OCI-LY1 (cell line): Measurements from ENCODE around the gene CTSC.

Experiments used
- H2AFZ ChIP-seq: fragments of 200-600 bp; sonication (generic), shearing (Covaris generic); 2 replicates; pipeline ENCODE4 v1.6.0; 2014; ENCODE audit warnings: antibody characterized with exemption, mild to moderate bottlenecking, low read length
- H3F3A ChIP-seq: fragments of 200-600 bp; sonication (generic), shearing (Covaris generic); 2 replicates; pipeline ENCODE4 v1.6.0; 2014; ENCODE audit warnings: mild to moderate bottlenecking, antibody characterized with exemption, low read length, moderate library complexity; ENCODE audit not compliant: insufficient read depth
- H3K27ac ChIP-seq: fragments of 200-600 bp; sonication (generic); 2 replicates; pipeline ENCODE4 v1.5.1; 2014; ENCODE audit warnings: low read length, mixed run types, mild to moderate bottlenecking, low read depth; ENCODE audit not compliant: poor library complexity, severe bottlenecking
- H3K27me3 ChIP-seq: fragments of 200-600 bp; sonication (generic); 2 replicates; pipeline ENCODE4 v1.6.0; 2014; ENCODE audit warnings: antibody characterized with exemption, mild to moderate bottlenecking, low read length, moderate library complexity; ENCODE audit not compliant: insufficient read depth
- H3K36me3 ChIP-seq: fragments of 200-600 bp; sonication (generic); 2 replicates; pipeline ENCODE4 v1.6.1; 2014; ENCODE audit warnings: mild to moderate bottlenecking, antibody characterized with exemption, low read length, moderate library complexity, mixed read lengths; ENCODE audit not compliant: insufficient read depth
- H3K4me1 ChIP-seq: fragments of 200-600 bp; sonication (generic); 2 replicates; pipeline ENCODE4 v1.5.1; 2014; ENCODE audit warnings: mild to moderate bottlenecking, low read length, moderate library complexity; ENCODE audit not compliant: insufficient read depth, severe bottlenecking
- H3K4me2 ChIP-seq: fragments of 200-600 bp; sonication (generic), shearing (Covaris generic); 2 replicates; pipeline ENCODE4 v1.6.1; 2014; ENCODE audit warnings: low read length
- H3K4me3 ChIP-seq: fragments of 200-600 bp; sonication (generic); 2 replicates; pipeline ENCODE4 v1.5.1; 2014; ENCODE audit warnings: low read length, low read depth, mild to moderate bottlenecking, mixed read lengths; ENCODE audit not compliant: poor library complexity, severe bottlenecking
- H3K79me2 ChIP-seq: fragments of 200-600 bp; shearing (Covaris generic); 2 replicates; pipeline ENCODE4 v1.6.1; 2016; ENCODE audit warnings: mixed run types, low read length, mixed read lengths; ENCODE audit not compliant: insufficient read depth
- H3K9ac ChIP-seq: fragments of 200-600 bp; sonication (generic), shearing (Covaris generic); 2 replicates; pipeline ENCODE4 v1.6.1; 2014; ENCODE audit warnings: mild to moderate bottlenecking, low read length, mixed read lengths
- H3K9me2 ChIP-seq: fragments of 200-600 bp; sonication (generic), shearing (Covaris generic); 2 replicates; pipeline ENCODE4 v1.6.1; 2014; ENCODE audit warnings: low read depth, mild to moderate bottlenecking, low read length, mixed read lengths
- H3K9me3 ChIP-seq: fragments of 200-600 bp; shearing (Covaris generic); 2 replicates; pipeline ENCODE4 v1.6.1; 2014; ENCODE audit warnings: low read length, mixed read lengths
- H4K20me1 ChIP-seq: fragments of 200-600 bp; sonication (generic), shearing (Covaris generic); 2 replicates; pipeline ENCODE4 v1.6.0; 2016; ENCODE audit warnings: mild to moderate bottlenecking, low read length; ENCODE audit not compliant: insufficient read depth
- EZH2 ChIP-seq: fragments of 200-600 bp; sonication (generic), shearing (Covaris generic); IDR thresholded peaks from 2 replicates; pipeline ENCODE4 v1.8.0; 2017; ENCODE audit warnings: borderline replicate concordance, mixed run types, mild to moderate bottlenecking, antibody characterized with exemption, low read length, moderate library complexity, mixed read lengths
- TF ChIP-seq, protein P1 (sequence below): fragments of 200-600 bp; sonication (generic), shearing (Covaris generic); IDR thresholded peaks from 2 replicates; pipeline ENCODE4 v1.5.1; 2017; ENCODE audit warnings: mild to moderate bottlenecking, antibody characterized with exemption, low read length, moderate library complexity, mixed read lengths

CTSC gene

DNA sequence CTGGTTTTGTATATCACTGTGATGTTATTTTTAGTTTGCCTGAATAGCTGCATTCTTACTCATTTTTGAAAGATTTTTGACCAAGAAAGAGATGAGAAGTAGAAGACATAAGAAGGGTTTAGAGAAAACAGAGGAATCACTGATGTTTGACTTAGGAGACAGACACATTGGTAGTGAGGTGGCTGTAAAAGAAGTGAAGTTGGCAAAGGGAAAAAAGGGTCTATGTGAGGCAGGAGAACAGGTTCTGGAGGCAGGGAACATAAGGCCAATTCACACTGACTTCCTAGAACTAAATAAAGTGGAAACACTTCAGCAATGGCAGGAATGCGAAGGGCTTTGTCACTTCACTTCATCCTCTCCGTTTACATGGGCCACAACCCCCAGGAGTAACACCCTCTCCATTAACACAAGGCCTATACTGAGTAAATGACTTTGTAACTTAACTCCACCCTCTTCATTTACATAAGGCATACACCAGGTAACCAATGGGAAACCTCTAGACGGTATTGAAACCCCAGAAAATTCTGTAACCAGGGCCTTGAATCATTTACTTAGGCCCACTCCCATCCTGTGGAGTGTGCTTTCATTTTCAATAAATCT, 36.5 kb downstream of the CTSC start:
- Histone ChIP-seq H3K79me2 (no peaks in the 10 kb centered on the region), H3K27me3 (no peaks in the 10 kb centered on the region), H3K9ac (no peak overlapping the region), H3K9me2 (no peaks in the 10 kb centered on the region), H3K36me3 (peaks cover 64% of the 10 kb centered on the region), H3K4me2 (no peak overlapping the region), H3F3A (no peaks in the 10 kb centered on the region), H3K27ac (no peak overlapping the region), H3K9me3 (no peaks in the 10 kb centered on the region), H2AFZ (no peak overlapping the region), H4K20me1 (no peaks in the 10 kb centered on the region), H3K4me1 (no peaks in the 10 kb centered on the region), H3K4me3 (no peak overlapping the region)
- TF ChIP-seq, protein P1, sequence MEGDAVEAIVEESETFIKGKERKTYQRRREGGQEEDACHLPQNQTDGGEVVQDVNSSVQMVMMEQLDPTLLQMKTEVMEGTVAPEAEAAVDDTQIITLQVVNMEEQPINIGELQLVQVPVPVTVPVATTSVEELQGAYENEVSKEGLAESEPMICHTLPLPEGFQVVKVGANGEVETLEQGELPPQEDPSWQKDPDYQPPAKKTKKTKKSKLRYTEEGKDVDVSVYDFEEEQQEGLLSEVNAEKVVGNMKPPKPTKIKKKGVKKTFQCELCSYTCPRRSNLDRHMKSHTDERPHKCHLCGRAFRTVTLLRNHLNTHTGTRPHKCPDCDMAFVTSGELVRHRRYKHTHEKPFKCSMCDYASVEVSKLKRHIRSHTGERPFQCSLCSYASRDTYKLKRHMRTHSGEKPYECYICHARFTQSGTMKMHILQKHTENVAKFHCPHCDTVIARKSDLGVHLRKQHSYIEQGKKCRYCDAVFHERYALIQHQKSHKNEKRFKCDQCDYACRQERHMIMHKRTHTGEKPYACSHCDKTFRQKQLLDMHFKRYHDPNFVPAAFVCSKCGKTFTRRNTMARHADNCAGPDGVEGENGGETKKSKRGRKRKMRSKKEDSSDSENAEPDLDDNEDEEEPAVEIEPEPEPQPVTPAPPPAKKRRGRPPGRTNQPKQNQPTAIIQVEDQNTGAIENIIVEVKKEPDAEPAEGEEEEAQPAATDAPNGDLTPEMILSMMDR, result no peak
- TF ChIP-seq EZH2, result no peak

DNA sequence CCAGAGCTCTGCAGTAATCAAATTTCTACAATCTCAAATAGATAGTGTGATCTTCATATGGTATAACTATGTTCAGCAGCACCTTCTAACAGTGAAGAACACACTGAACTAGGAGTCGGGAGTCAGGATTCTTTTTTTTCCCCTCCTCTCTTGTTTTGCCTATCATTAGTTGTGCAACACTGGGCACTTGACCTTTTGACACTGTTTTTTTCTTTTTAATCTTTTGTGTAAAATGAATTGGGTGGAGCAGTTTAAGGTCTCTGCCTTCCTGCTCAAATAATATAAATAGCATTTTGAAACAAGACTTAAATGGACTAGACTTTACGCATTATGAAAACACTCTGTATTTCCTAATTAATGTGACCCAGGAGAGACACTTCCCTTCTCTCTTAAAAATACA, 39.7 kb downstream of the CTSC start:
- H3F3A ChIP-seq, result no peaks in the 10 kb centered on the region
- no peak overlapping the region for H3K4me2 ChIP-seq
- no peak overlapping the region for H3K9ac ChIP-seq
- no peaks in the 10 kb centered on the region for H3K9me3 ChIP-seq
- H3K27ac ChIP-seq, result no peak overlapping the region
- H3K79me2 ChIP-seq, result no peaks in the 10 kb centered on the region
- no peaks in the 10 kb centered on the region for H3K27me3 ChIP-seq
- no peaks in the 10 kb centered on the region for H3K9me2 ChIP-seq
- no peaks in the 10 kb centered on the region for H4K20me1 ChIP-seq
- peaks cover 55% of the 10 kb centered on the region for H3K36me3 ChIP-seq
- TF ChIP-seq, protein P1, result no peak
- TF ChIP-seq EZH2, result no peak
- H3K4me1 ChIP-seq, result no peaks in the 10 kb centered on the region
- no peak overlapping the region for H3K4me3 ChIP-seq
- H2AFZ ChIP-seq, result no peak overlapping the region

GRCh38 chr11:88297421-88297820, 40.1 kb downstream of the CTSC start:
- no peaks in the 10 kb centered on the region for H3K27me3 ChIP-seq
- H3F3A ChIP-seq, result no peaks in the 10 kb centered on the region
- peaks cover 55% of the 10 kb centered on the region for H3K36me3 ChIP-seq
- H4K20me1 ChIP-seq, result no peaks in the 10 kb centered on the region
- H3K27ac ChIP-seq, result no peak overlapping the region
- no peak overlapping the region for H3K4me3 ChIP-seq
- no peak overlapping the region for H3K9ac ChIP-seq
- TF ChIP-seq EZH2, result no peak
- TF ChIP-seq, protein P1, result no peak
- H3K9me3 ChIP-seq, result no peaks in the 10 kb centered on the region
- H3K9me2 ChIP-seq, result no peaks in the 10 kb centered on the region
- H3K79me2 ChIP-seq, result no peaks in the 10 kb centered on the region
- no peaks in the 10 kb centered on the region for H3K4me1 ChIP-seq
- no peak overlapping the region for H3K4me2 ChIP-seq
- H2AFZ ChIP-seq, result no peak overlapping the region
